ENCODE results near the gene SP4. TPM values are rescaled to one million over a fixed set of nuclear protein-coding genes. Genes with fewer than 3 reads are reported as not detected.

Gene SP4
- total RNA-seq, 2 donors from 2014 or later, result 10.9 to 14.1 TPM

MicroRNAs encoded within 50 kb of the gene (microRNA counts, 767-probe panel; counts per million panel counts)
- microRNA hsa-miR-1183, result 1,784 to 2,156 counts per million in 2 donors

Small RNA genes within 50 kb of the gene (microRNA-seq; reads per million reads assigned to microRNA genes)
- gene MIR1183, result not detected

Small RNA genes within 50 kb of the gene (small RNA-seq; reads per million reads assigned to genes)
- gene MIR1183, result 0 reads per million in 2 donors
- 0 reads per million in 2 donors for gene RNU1-15P

Other genes starting within 250 kb of the SP4 start
- 10 to 100 TPM in 1 of 2 donors, 1 to 10 TPM in 1; 1.6 to 13.3 TPM for gene DNAH11, start 115.0 kb downstream of the SP4 start, total RNA-seq

Measured in prostate gland (tissue), 2 donors.